ENCODE results near the gene PLEKHH2.
"Not testable (repeated sequence)": the region's sequence is repeated elsewhere in the genome, so short reads cannot be mapped to it uniquely, and the experiment has no call there.

The PLEKHH2 gene

GRCh38 chr2:43637030-43637803 is at the start of gene PLEKHH2:
Gene PLEKHH2 (plus strand): TSS chr2:43637260. CDS start chr2:43644674, 7,414 bp downstream.
- DNase-seq (ENCODE audit: low read depth): peak; percentile 69

DNA sequence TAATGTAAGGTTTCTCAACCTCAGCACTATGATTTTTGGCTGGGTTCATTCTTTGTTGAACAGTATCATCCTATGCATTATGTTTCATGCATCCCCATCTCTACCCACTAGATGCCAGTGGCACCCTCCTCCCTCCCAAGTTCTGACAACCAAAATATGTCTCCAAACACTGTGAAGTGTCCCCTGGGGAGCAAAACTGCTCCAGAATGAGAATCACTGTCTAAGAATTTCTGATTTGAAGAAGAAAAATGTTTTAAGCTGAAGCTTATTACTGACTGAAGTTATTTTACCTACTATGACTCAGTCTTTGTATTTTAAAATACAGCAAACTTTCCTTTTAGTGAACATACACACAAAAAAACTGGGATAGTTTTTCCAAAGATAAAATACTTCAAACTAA is 44.6 kb upstream of the PLEKHH2 start:
- no peak for DNase-seq (ENCODE audit: low read depth)

DNA sequence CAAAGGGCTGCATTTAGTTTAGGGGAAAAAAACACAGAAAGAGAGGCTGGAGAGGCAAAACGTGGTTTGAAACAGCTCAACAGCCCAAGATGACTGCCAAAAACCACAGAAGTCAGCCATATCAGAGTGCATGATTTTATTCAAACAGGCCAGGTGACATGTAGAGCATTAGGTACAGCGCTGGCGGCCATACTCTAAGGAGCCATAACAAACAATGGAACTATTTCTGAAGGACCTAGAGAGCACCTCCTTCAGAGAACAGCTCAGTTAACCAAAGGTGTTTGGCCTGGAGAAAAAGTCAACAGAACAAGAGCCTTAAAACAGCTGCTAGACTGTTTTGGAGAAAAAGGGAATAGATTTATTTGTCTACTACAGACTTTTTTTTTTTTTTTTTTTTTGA is 43.8 kb upstream of the PLEKHH2 start:
- no peak for DNase-seq (ENCODE audit: low read depth)

GRCh38 chr2:43594875-43595274 is 42.2 kb upstream of the PLEKHH2 start:
- DNase-seq (ENCODE audit: low read depth): no peak

GRCh38 chr2:43595603-43596412 is 41.3 kb upstream of the PLEKHH2 start, which contains the start of gene THADA:
Gene THADA (minus strand): TSS chr2:43596038. CDS start chr2:43592392, 3,646 bp downstream.
- peak; percentile 99 for DNase-seq (ENCODE audit: low read depth)

DNA sequence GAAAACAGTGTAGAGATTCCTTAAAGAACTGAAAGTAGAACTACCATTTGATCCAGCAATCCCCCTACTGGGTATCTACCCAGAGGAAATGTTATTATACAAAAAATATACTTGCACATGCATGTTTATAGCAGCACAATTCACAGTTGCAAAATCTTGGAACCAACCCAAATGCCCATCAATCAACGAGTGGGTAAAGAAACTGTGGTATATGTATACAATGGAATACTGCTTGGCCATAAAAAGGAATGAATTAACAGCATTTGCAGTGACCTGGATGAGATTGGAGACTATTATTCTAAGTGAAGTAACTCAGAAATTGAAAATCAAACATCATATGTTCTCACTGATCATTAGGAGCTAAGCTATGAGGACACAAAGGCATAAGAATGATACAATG is 36.5 kb upstream of the PLEKHH2 start:
- DNase-seq (ENCODE audit: low read depth): not testable (repeated sequence)

DNA sequence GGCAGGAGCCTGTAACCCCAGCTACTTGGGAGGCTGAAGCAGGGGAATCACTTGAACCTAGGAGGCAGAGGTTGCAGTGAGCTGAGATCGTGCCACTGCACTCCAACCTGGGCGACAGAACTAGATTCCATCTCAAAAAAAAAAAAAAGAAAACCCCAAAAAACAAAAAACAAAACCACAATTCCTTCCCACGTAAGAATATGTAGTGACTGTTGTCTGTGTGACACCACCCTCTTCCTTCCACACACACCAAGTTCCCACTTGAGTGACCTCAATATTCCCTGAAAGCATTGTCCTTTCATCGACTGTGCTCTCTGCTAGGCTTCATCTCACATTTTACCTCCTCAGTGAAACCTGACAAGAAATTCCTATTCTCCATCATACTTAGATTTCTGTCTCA is 32.4 kb upstream of the PLEKHH2 start:
- no peak for DNase-seq (ENCODE audit: low read depth)

GRCh38 chr2:43605079-43605655 is 31.9 kb upstream of the PLEKHH2 start:
- peak; percentile 62 for DNase-seq (ENCODE audit: low read depth)

DNA sequence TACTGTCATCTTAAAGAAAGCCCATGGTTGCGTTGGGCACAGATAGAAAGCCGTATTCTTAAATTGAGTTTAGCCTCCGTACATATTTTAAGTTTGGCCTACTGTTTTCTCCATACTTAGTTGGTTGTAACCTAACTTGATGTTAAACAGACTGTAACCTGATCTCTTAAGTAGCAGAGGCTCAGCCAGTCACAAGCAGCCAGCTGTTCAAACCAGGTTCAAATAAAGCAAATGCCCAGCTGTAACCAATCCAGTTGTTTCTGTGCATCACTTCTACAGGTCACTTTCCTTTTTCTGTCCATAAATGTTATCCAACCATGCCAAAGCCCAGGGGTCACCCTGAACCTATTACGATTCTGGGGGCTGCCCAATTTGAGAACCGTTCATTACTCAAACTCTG is 31.2 kb upstream of the PLEKHH2 start:
- DNase-seq (ENCODE audit: low read depth): peak; percentile 14

- DNase-seq (ENCODE audit: low read depth): peak; percentile 29
Observed at GRCh38 chr2:43609290-43609918, 27.7 kb upstream of the PLEKHH2 start.

DNA sequence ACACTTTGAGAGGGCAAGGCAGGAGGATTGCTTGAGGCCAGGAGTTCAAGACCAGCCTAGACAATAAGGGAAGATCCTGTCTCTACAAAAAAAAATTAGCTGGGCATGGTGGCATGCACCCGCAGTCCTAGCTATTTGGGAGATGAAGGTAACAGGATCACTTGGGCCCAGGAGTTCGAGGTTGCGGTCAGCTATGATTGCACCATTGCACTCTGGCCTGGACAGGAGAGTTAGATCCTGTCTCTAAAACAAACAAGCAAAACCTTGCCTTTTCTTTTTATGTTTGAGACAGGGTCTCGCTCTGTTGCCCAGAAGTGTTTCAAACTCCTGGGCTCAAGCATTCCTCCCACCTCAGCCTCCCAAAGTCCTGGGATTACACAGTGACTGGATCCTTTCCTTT is 26.7 kb upstream of the PLEKHH2 start:
- no peak for DNase-seq (ENCODE audit: low read depth)

DNA sequence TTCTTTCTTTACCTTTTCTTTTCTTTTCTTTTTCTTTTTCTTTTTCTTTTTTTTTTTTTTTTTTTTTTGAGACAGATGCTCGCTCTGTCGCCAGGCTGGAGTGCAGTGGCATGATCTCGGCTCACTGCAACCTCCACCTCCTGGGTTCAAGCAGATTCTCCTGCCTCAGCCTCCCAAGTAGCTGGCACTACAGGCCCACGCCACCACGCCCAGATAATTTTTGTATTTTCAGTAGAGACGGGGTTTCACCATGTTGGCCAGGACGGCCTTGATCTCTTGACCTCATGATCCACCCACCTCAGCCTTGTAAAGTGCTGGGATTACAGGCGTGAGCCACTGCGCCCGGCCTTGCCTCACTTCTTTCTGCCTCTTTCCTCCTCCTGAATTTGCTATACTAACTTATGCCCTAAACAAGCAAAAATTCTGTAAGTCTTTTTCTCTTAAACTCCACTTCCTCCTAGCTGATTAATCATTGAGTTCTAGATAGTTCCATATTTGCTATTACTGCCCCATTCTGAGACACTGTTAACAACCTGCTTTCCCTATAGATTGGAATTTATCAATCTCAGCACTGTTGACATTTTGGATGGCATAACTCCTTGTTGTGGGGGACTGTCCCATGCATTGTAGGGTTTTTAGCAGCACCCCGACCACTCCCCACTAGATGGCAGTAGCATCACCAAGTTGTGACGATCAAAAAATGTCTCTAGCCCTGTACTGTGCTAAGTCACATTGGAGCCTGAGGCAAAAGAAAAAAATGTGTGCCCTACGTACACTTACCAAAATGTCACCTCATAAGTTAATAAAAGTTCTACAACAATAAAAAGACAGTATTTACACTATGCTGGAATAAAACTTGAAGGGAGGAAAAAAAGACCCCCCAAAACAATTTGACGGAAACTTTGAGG is 24.8 kb upstream of the PLEKHH2 start:
- peak; percentile 59 for DNase-seq (ENCODE audit: low read depth)

GRCh38 chr2:43612944-43613343 is 24.1 kb upstream of the PLEKHH2 start:
- no peak for DNase-seq (ENCODE audit: low read depth)

DNA sequence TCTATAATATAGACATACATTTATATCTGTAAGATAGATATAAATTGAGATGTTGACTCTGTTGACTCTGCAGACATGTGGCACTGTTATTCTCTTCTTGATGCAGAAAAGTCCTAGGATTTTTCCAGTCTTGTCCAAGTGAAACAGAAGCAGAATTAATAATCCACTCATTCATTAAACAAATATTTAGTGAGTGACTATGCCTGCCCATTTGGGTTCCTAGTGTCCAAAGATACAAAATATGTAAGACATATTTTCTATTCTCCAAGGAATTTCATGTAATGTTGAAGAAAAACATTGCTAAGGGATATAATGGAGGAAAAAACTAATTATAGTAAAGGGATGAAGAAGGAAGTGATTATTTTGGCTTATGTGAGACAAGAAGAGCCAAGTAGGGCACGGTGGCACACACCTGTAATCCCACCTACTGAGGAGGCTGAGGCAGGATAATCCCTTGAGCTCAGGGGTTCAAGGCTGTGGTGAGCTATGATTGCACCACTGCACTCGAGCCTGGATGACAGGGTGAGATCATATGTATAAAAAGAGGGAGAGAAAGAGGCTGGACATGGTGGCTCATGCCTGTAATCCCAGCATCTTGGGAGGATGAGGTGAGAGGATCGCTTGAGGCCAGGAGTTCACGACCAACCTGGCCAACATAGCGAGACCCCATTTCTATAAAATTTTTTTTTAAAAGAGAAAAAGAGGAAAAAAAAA is 19.9 kb upstream of the PLEKHH2 start:
- peak; percentile 19 for DNase-seq (ENCODE audit: low read depth)

GRCh38 chr2:43619511-43619910 is 17.5 kb upstream of the PLEKHH2 start:
- DNase-seq (ENCODE audit: low read depth): no peak

- DNase-seq (ENCODE audit: low read depth): no peak
Observed at GRCh38 chr2:43622931-43623451, 14.1 kb upstream of the PLEKHH2 start.

DNA sequence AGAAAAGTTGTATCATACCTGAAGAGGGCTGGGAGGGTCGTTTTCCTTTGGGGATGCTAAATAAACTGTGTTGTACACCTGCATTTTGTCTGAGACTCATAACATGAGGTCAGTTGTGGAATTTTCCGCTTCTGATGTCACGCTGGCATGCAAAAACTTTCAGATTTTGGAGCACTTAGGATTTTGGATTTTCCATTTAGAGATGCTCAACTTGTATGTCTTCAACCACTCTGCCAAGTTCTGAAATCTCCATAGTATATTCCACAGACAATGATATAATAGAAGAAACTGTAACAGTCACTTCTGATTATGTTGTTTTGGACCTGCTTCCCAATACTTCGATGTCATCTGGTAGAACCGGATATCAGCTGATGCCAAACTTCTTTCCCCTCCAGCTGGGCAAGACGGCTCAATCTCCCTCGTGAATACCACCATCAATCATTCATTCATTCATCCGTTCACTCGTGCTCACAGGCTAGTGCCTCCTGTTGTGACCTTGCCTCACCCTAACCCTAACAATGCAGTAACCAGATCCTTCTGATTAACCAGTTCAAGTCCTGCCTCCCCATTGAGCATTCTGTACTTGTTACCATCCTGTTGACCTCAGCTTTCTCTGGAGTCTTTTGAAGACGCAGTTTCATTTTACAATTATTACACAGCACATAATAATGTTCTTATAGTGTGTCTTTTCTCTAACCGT is 5.3 kb upstream of the PLEKHH2 start:
- no peak for DNase-seq (ENCODE audit: low read depth)

DNA sequence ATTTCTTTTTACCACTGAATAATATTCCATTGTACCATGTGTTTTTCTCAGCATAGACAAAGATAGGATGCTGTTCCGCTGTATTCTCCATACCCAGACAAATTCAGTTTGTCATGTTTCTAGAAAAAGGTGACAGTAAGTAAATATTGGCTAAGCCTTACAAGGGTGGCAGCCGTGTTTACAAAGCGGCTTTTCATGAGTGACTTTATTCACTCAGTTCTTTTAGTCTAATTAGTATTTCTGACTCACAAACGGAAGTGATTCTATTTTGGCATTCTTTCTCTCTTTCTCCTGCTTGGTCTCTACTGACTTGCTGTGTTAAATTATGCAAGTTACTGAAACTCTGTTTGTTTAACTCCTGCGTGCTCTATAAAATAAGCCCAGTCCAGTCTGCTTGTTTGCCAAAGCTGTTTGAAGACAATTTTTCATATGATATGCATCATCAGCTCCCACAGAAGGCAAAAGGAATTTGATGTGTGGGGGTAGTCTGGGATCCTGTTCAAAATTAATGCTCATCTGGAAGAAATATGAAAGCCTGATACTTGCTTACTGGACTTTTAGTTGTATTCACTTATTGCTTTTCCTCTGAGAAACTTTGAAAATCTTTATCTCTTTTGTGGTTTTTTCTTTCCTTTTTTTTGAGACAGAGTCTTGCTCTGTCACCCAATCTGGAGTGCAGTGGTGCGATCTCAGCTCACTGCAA is 2.3 kb upstream of the PLEKHH2 start:
- DNase-seq (ENCODE audit: low read depth): peak; percentile 92

GRCh38 chr2:43636153-43636552 is 907 bp upstream of the PLEKHH2 start:
- not testable (repeated sequence) for DNase-seq (ENCODE audit: low read depth)
